ENCODE data around the gene NAT14.

GRCh38 chr19:55464039-55464661, 20.8 kb upstream of the NAT14 start:
- TF ChIP-seq CTCF (IDR thresholded peaks at IDR 0.05) (no peak), ZFX (IDR thresholded peaks at IDR 0.05; ENCODE audit: borderline replicate concordance) (no peak)

Data from 22Rv1 (cell line).